Testis (tissue), 2 donors: Measurements from ENCODE around the gene HNF1B.

Experiments used
- CTCF ChIP-seq, 3 experiments: fragments of 450-650 bp in 2 of 3; fragments of 200-600 bp in 1 of 3; sonication (generic) in 1 of 3; IDR thresholded peaks; one replicate each; pipeline ENCODE4 v1.5.1; 2016 to 2019; ENCODE audit warnings: antibody characterized with exemption in 3 of 3, mild to moderate bottlenecking in 2 of 3, moderate library complexity in 1 of 3
- POLR2A ChIP-seq: fragments of 450-650 bp; IDR thresholded peaks from one replicate; pipeline ENCODE4 v1.6.1; 2017; ENCODE audit warnings: antibody characterized with exemption, mild to moderate bottlenecking, moderate library complexity

GRCh38 chr17:37746617-37747016, 1.8 kb upstream of the HNF1B start:
- TF ChIP-seq CTCF (IDR thresholded peaks at IDR 0.05) (no peak), POLR2A (no peak)
